Astrocyte (in vitro differentiated cells and primary cell): ENCODE results near the gene AIPL1. TPM values are rescaled to one million over a fixed set of nuclear protein-coding genes. Genes with fewer than 3 reads are reported as not detected.

Experiments
- DNase-seq: peaks from one replicate; pipeline ENCODE4 v3.0.0-alpha.2; 2010; ENCODE audit warnings: low read depth
- FAIRE-seq: peaks from 2 replicates; lab custom pipeline; 2011; peaks lifted over from hg19 to GRCh38; lab: Jason Lieb, UNC
- H2AFZ ChIP-seq: 2 replicates; pipeline ENCODE4 v1.6.0; 2012; ENCODE audit warnings: low read depth, low read length, inconsistent platforms
- H3K27ac ChIP-seq: 2 replicates; pipeline ENCODE4 v1.5.1; 2011; ENCODE audit warnings: low read depth, low read length, inconsistent platforms
- H3K27me3 ChIP-seq: 2 replicates; pipeline ENCODE4 v1.6.0; 2011; ENCODE audit warnings: low read length, inconsistent platforms; ENCODE audit not compliant: insufficient read depth
- H3K36me3 ChIP-seq: 2 replicates; pipeline ENCODE4 v1.5.1; 2011; ENCODE audit warnings: low read length, inconsistent platforms; ENCODE audit not compliant: insufficient read depth
- H3K4me1 ChIP-seq: 2 replicates; pipeline ENCODE4 v1.5.1; 2011; ENCODE audit warnings: low read length, inconsistent platforms; ENCODE audit not compliant: insufficient read depth
- H3K4me2 ChIP-seq: 2 replicates; pipeline ENCODE4 v1.6.0; 2012; ENCODE audit warnings: low read length, inconsistent platforms
- H3K4me3 ChIP-seq: 2 replicates; pipeline ENCODE4 v1.5.1; 2011; ENCODE audit warnings: low read depth, mild to moderate bottlenecking, low read length, inconsistent platforms; ENCODE audit not compliant: insufficient read depth
- H3K79me2 ChIP-seq: 2 replicates; pipeline ENCODE4 v1.6.0; 2012; ENCODE audit warnings: mild to moderate bottlenecking, low read length, inconsistent platforms; ENCODE audit not compliant: insufficient read depth
- H3K9ac ChIP-seq: 2 replicates; pipeline ENCODE4 v1.6.0; 2012; ENCODE audit warnings: mild to moderate bottlenecking, low read length, inconsistent platforms
- H3K9me3 ChIP-seq: 2 replicates; pipeline ENCODE4 v1.5.1; 2012; ENCODE audit warnings: low read depth, mild to moderate bottlenecking, low read length, inconsistent platforms; ENCODE audit not compliant: insufficient read depth
- H4K20me1 ChIP-seq: 2 replicates; pipeline ENCODE4 v1.6.0; 2012; ENCODE audit warnings: low read length, inconsistent platforms; ENCODE audit not compliant: insufficient read depth
- H3K27ac Mint-ChIP-seq: one replicate; pipeline ENCODE4 v1.8.0; 2021; ENCODE audit warnings: mild to moderate bottlenecking, mixed read lengths; ENCODE audit not compliant: unreplicated experiment
- H3K27me3 Mint-ChIP-seq: one replicate; pipeline ENCODE4 v1.8.0; 2021; ENCODE audit warnings: low read depth, mixed read lengths; ENCODE audit not compliant: unreplicated experiment
- H3K36me3 Mint-ChIP-seq: one replicate; pipeline ENCODE4 v1.8.0; 2021; ENCODE audit warnings: low read depth, mixed read lengths; ENCODE audit not compliant: unreplicated experiment
- H3K4me1 Mint-ChIP-seq: one replicate; pipeline ENCODE4 v1.8.0; 2021; ENCODE audit warnings: low read depth, mixed read lengths; ENCODE audit not compliant: unreplicated experiment
- H3K4me3 Mint-ChIP-seq: one replicate; pipeline ENCODE4 v1.8.0; 2021; ENCODE audit warnings: mild to moderate bottlenecking, moderate library complexity, mixed read lengths; ENCODE audit not compliant: unreplicated experiment
- H3K9me3 Mint-ChIP-seq: one replicate; pipeline ENCODE4 v1.8.0; 2021; ENCODE audit warnings: mild to moderate bottlenecking, mixed read lengths; ENCODE audit not compliant: unreplicated experiment
- EZH2 ChIP-seq: IDR thresholded peaks from 2 replicates; pipeline ENCODE4 v1.6.1; 2012; ENCODE audit warnings: mild to moderate bottlenecking, low read length, inconsistent platforms; ENCODE audit not compliant: insufficient read depth
- total RNA-seq: library from RNA; stranded (reverse); gene quantifications from 2 replicates; pipeline ENCODE4 v1.2.1, GENCODE V29; 2021
- TF ChIP-seq, protein P1 (sequence below): IDR thresholded peaks from 2 replicates; pipeline ENCODE4 v1.5.1; 2011; ENCODE audit warnings: low read depth, mild to moderate bottlenecking, inconsistent platforms, low read length, moderate library complexity; ENCODE audit not compliant: insufficient read depth

The AIPL1 gene
- total RNA-seq, 1 donor from 2014 or later = not detected

GRCh38 chr17:6415616-6416015, 19.3 kb downstream of the AIPL1 start:
- Mint-ChIP-seq H3K9me3 (no peaks in the 10 kb centered on the region), H3K27ac (no peak overlapping the region), H3K4me1 (no peaks in the 10 kb centered on the region), H3K4me3 (no peak overlapping the region), H3K36me3 (no peaks in the 10 kb centered on the region), H3K27me3 (peaks cover 61% of the 10 kb centered on the region)
- Histone ChIP-seq H3K9ac (no peak overlapping the region), H3K4me2 (no peak overlapping the region), H3K27ac (no peak overlapping the region), H3K36me3 (no peaks in the 10 kb centered on the region), H3K27me3 (peaks cover 4% of the 10 kb centered on the region), H3K4me3 (no peak overlapping the region), H3K4me1 (no peaks in the 10 kb centered on the region), H3K79me2 (no peaks in the 10 kb centered on the region), H4K20me1 (no peaks in the 10 kb centered on the region), H2AFZ (no peak overlapping the region), H3K9me3 (no peaks in the 10 kb centered on the region)
- FAIRE-seq (no peak), DNase-seq (no peak)
- no peak for TF ChIP-seq EZH2
- TF ChIP-seq, protein P1, sequence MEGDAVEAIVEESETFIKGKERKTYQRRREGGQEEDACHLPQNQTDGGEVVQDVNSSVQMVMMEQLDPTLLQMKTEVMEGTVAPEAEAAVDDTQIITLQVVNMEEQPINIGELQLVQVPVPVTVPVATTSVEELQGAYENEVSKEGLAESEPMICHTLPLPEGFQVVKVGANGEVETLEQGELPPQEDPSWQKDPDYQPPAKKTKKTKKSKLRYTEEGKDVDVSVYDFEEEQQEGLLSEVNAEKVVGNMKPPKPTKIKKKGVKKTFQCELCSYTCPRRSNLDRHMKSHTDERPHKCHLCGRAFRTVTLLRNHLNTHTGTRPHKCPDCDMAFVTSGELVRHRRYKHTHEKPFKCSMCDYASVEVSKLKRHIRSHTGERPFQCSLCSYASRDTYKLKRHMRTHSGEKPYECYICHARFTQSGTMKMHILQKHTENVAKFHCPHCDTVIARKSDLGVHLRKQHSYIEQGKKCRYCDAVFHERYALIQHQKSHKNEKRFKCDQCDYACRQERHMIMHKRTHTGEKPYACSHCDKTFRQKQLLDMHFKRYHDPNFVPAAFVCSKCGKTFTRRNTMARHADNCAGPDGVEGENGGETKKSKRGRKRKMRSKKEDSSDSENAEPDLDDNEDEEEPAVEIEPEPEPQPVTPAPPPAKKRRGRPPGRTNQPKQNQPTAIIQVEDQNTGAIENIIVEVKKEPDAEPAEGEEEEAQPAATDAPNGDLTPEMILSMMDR = no peak

GRCh38 chr17:6413065-6413464, 21.9 kb downstream of the AIPL1 start:
- TF ChIP-seq, protein P1 = peak; percentile 49
- no peak for TF ChIP-seq EZH2
- H3K36me3 ChIP-seq = no peaks in the 10 kb centered on the region
- no peak overlapping the region for H3K9ac ChIP-seq
- H3K9me3 Mint-ChIP-seq = no peaks in the 10 kb centered on the region
- no peak overlapping the region for H3K4me3 Mint-ChIP-seq
- H3K4me1 Mint-ChIP-seq = no peaks in the 10 kb centered on the region
- H3K36me3 Mint-ChIP-seq = no peaks in the 10 kb centered on the region
- no peaks in the 10 kb centered on the region for H4K20me1 ChIP-seq
- H2AFZ ChIP-seq = no peak overlapping the region
- DNase-seq = peak; percentile 27
- H3K27ac ChIP-seq = no peak overlapping the region
- H3K9me3 ChIP-seq = no peaks in the 10 kb centered on the region
- H3K27me3 ChIP-seq = peaks cover 9% of the 10 kb centered on the region
- H3K27ac Mint-ChIP-seq = no peak overlapping the region
- no peak for FAIRE-seq
- H3K4me1 ChIP-seq = no peaks in the 10 kb centered on the region
- H3K4me2 ChIP-seq = no peak overlapping the region
- H3K79me2 ChIP-seq = no peaks in the 10 kb centered on the region
- H3K27me3 Mint-ChIP-seq = peaks cover 66% of the 10 kb centered on the region
- no peak overlapping the region for H3K4me3 ChIP-seq

GRCh38 chr17:6408735-6409134, 26.2 kb downstream of the AIPL1 start:
- Histone ChIP-seq H3K27ac (no peak overlapping the region), H3K4me2 (no peak overlapping the region), H3K9me3 (no peaks in the 10 kb centered on the region), H3K4me3 (no peak overlapping the region), H3K27me3 (peaks cover 13% of the 10 kb centered on the region), H4K20me1 (no peaks in the 10 kb centered on the region), H3K79me2 (no peaks in the 10 kb centered on the region), H2AFZ (no peak overlapping the region), H3K4me1 (no peaks in the 10 kb centered on the region), H3K9ac (no peak overlapping the region), H3K36me3 (no peaks in the 10 kb centered on the region)
- DNase-seq (no peak), FAIRE-seq (no peak)
- Mint-ChIP-seq H3K4me1 (no peaks in the 10 kb centered on the region), H3K27me3 (peaks cover 42% of the 10 kb centered on the region), H3K4me3 (no peak overlapping the region), H3K9me3 (peaks cover 3% of the 10 kb centered on the region), H3K36me3 (no peaks in the 10 kb centered on the region), H3K27ac (no peak overlapping the region)
- TF ChIP-seq, protein P1 = no peak
- TF ChIP-seq EZH2 = no peak
